ENCODE data around the gene TMED10. TPM values are rescaled to one million over a fixed set of nuclear protein-coding genes. Genes with fewer than 3 reads are reported as not detected.
"Not testable (repeated sequence)": the region's sequence is repeated elsewhere in the genome, so short reads cannot be mapped to it uniquely, and the experiment has no call there.

The TMED10 gene
- polyA plus RNA-seq, 1 donor from 2014 or later = 184 TPM

- peaks cover 6% of the 10 kb centered on the region for H3K36me3 Mint-ChIP-seq
- H3K9me3 Mint-ChIP-seq = no peaks in the 10 kb centered on the region
- peak overlapping the region; percentile 36 to 40 (median 36) for H3K27ac Mint-ChIP-seq
- no peaks in the 10 kb centered on the region for H3K27me3 Mint-ChIP-seq
- peaks cover 28 to 35% (median 34%) of the 10 kb centered on the region in 3 donors for H3K4me1 Mint-ChIP-seq
- peak overlapping the region in 3 of 4 donors; percentile 16 to 73 (median 23) for H3K4me3 Mint-ChIP-seq
Observed at GRCh38 chr14:75138492-75138891, 37.9 kb downstream of the TMED10 start.

- Mint-ChIP-seq H3K4me3 (no peak overlapping the region), H3K36me3 (peaks cover 6% of the 10 kb centered on the region), H3K27ac (peak overlapping the region in 1 of 3 donors; percentile 24), H3K27me3 (no peaks in the 10 kb centered on the region), H3K9me3 (no peaks in the 10 kb centered on the region), H3K4me1 (peaks cover 15 to 25% (median 19%) of the 10 kb centered on the region in 3 donors)
Observed at GRCh38 chr14:75134644-75135043, 41.8 kb downstream of the TMED10 start.

- no peaks in the 10 kb centered on the region for H3K27me3 Mint-ChIP-seq
- no peaks in the 10 kb centered on the region for H3K9me3 Mint-ChIP-seq
- no peak overlapping the region for H3K27ac Mint-ChIP-seq
- peaks cover 14 to 18% (median 14%) of the 10 kb centered on the region in 3 donors for H3K4me1 Mint-ChIP-seq
- peaks cover 6% of the 10 kb centered on the region for H3K36me3 Mint-ChIP-seq
- no peak overlapping the region for H3K4me3 Mint-ChIP-seq
Observed at GRCh38 chr14:75133597-75133996, 42.8 kb downstream of the TMED10 start.

- no peaks in the 10 kb centered on the region for H3K27me3 Mint-ChIP-seq
- no peaks in the 10 kb centered on the region for H3K9me3 Mint-ChIP-seq
- peak overlapping the region in 2 of 3 donors; percentile 83 to 87 for H3K27ac Mint-ChIP-seq
- H3K4me3 Mint-ChIP-seq = peak overlapping the region in 1 of 4 donors; percentile 1
- peaks cover 6% of the 10 kb centered on the region for H3K36me3 Mint-ChIP-seq
- H3K4me1 Mint-ChIP-seq = peaks cover 10 to 16% (median 15%) of the 10 kb centered on the region in 3 donors
Observed at GRCh38 chr14:75132382-75133086, 43.9 kb downstream of the TMED10 start.

GRCh38 chr14:75128596-75128990, 47.8 kb downstream of the TMED10 start:
- Mint-ChIP-seq H3K27ac (peak overlapping the region in 2 of 3 donors; percentile 59 to 72), H3K27me3 (no peaks in the 10 kb centered on the region)

GRCh38 chr14:75127903-75128595, 48.4 kb downstream of the TMED10 start:
- Mint-ChIP-seq H3K4me1 (peaks cover 28 to 34% (median 28%) of the 10 kb centered on the region in 3 donors), H3K4me3 (peak overlapping the region; percentile 93 to 100 (median 98)), H3K27ac (peak overlapping the region; percentile 59 to 99 (median 99)), H3K27me3 (no peaks in the 10 kb centered on the region), H3K9me3 (no peaks in the 10 kb centered on the region), H3K36me3 (peaks cover 1% of the 10 kb centered on the region)

More at GRCh38 chr14:75128596-75128990, 47.8 kb downstream of the TMED10 start:
- H3K36me3 Mint-ChIP-seq = peaks cover 1% of the 10 kb centered on the region
- H3K4me1 Mint-ChIP-seq = peaks cover 28 to 34% (median 28%) of the 10 kb centered on the region in 3 donors
- peak overlapping the region in 3 of 4 donors; percentile 9 to 38 (median 34) for H3K4me3 Mint-ChIP-seq
- H3K9me3 Mint-ChIP-seq = no peaks in the 10 kb centered on the region

GRCh38 chr14:75127474-75127820, 49.0 kb downstream of the TMED10 start:
- H3K9me3 Mint-ChIP-seq = not testable (repeated sequence)

GRCh38 chr14:75126679-75127473, 49.5 kb downstream of the TMED10 start, which contains the start of gene NEK9:
TSS of gene NEK9 (minus strand) at chr14:75127048. CDS start at chr14:75126921, 127 bp downstream.
- peaks cover 25 to 29% (median 29%) of the 10 kb centered on the region in 3 donors for H3K4me1 Mint-ChIP-seq
- no peaks in the 10 kb centered on the region for H3K9me3 Mint-ChIP-seq
- H3K27ac Mint-ChIP-seq = peak within 1 kb of the TSS; percentile 97 to 99 (median 99)
- H3K27me3 Mint-ChIP-seq = no peaks in the 10 kb centered on the region
- H3K4me3 Mint-ChIP-seq = peak within 1 kb of the TSS; percentile 96 to 100 (median 98)
- H3K36me3 Mint-ChIP-seq = peaks cover 4% of the 10 kb centered on the region

More at GRCh38 chr14:75127474-75127820, 49.0 kb downstream of the TMED10 start:
- Mint-ChIP-seq H3K4me1 (peaks cover 27 to 32% (median 28%) of the 10 kb centered on the region in 3 donors), H3K4me3 (peak overlapping the region; percentile 96 to 100 (median 98)), H3K27ac (peak overlapping the region; percentile 97 to 99 (median 99))
- not testable (repeated sequence) for H3K27me3 Mint-ChIP-seq, H3K36me3 Mint-ChIP-seq

- Mint-ChIP-seq H3K27ac (peak overlapping the region; percentile 97 to 99 (median 99)), H3K4me3 (peak overlapping the region; percentile 96 to 100 (median 98)), H3K4me1 (peaks cover 25 to 31% (median 29%) of the 10 kb centered on the region in 3 donors), H3K27me3 (no peaks in the 10 kb centered on the region), H3K9me3 (no peaks in the 10 kb centered on the region), H3K36me3 (peaks cover 5% of the 10 kb centered on the region)
Observed at GRCh38 chr14:75126121-75126544, 50.3 kb downstream of the TMED10 start.

GRCh38 chr14:75125617-75126016, 50.8 kb downstream of the TMED10 start:
- Mint-ChIP-seq H3K4me1 (peaks cover 25 to 33% (median 29%) of the 10 kb centered on the region in 3 donors), H3K9me3 (no peaks in the 10 kb centered on the region), H3K4me3 (peak overlapping the region; percentile 96 to 100 (median 98)), H3K27ac (peak overlapping the region in 2 of 3 donors; percentile 99), H3K36me3 (peaks cover 5% of the 10 kb centered on the region), H3K27me3 (no peaks in the 10 kb centered on the region)

GRCh38 chr14:75123991-75124390, 52.4 kb downstream of the TMED10 start:
- Mint-ChIP-seq H3K4me1 (peaks cover 24 to 33% (median 29%) of the 10 kb centered on the region in 3 donors), H3K4me3 (peak overlapping the region in 1 of 4 donors; percentile 8), H3K27me3 (no peaks in the 10 kb centered on the region), H3K9me3 (no peaks in the 10 kb centered on the region), H3K36me3 (peaks cover 5% of the 10 kb centered on the region), H3K27ac (peak overlapping the region in 2 of 3 donors; percentile 5 to 29)

- H3K36me3 Mint-ChIP-seq = peaks cover 5% of the 10 kb centered on the region
- H3K27ac Mint-ChIP-seq = no peak overlapping the region
- H3K4me1 Mint-ChIP-seq = peaks cover 17 to 21% (median 20%) of the 10 kb centered on the region in 3 donors
- H3K4me3 Mint-ChIP-seq = no peak overlapping the region
- no peaks in the 10 kb centered on the region for H3K27me3 Mint-ChIP-seq
- H3K9me3 Mint-ChIP-seq = no peaks in the 10 kb centered on the region
Observed at GRCh38 chr14:75121552-75121951, 54.9 kb downstream of the TMED10 start.

- no peak overlapping the region for H3K27ac Mint-ChIP-seq
- no peaks in the 10 kb centered on the region for H3K27me3 Mint-ChIP-seq
- peaks cover 10 to 17% (median 16%) of the 10 kb centered on the region in 3 donors for H3K4me1 Mint-ChIP-seq
- H3K9me3 Mint-ChIP-seq = no peaks in the 10 kb centered on the region
- H3K36me3 Mint-ChIP-seq = peaks cover 5% of the 10 kb centered on the region
- peak overlapping the region in 1 of 4 donors; percentile 50 for H3K4me3 Mint-ChIP-seq
Observed at GRCh38 chr14:75120541-75121291, 55.7 kb downstream of the TMED10 start.

- H3K9me3 Mint-ChIP-seq = no peaks in the 10 kb centered on the region
- H3K27me3 Mint-ChIP-seq = no peaks in the 10 kb centered on the region
- peaks cover 0 to 7% (median 5%) of the 10 kb centered on the region in 3 donors for H3K4me1 Mint-ChIP-seq
- peaks cover 5% of the 10 kb centered on the region for H3K36me3 Mint-ChIP-seq
- no peak overlapping the region for H3K27ac Mint-ChIP-seq
- H3K4me3 Mint-ChIP-seq = no peak overlapping the region
Observed at GRCh38 chr14:75119056-75119455, 57.4 kb downstream of the TMED10 start.

All from IgD-negative memory B cell (primary cell).